SU-DHL-6 (cell line): ENCODE results near the gene POLR1D.

ENCODE experiments used
- H2AFZ ChIP-seq: fragments of 200-600 bp; sonication (generic); 2 replicates; pipeline ENCODE4 v1.6.1; 2014; ENCODE audit warnings: low read depth, mild to moderate bottlenecking, moderate library complexity, mixed read lengths, antibody characterized with exemption, low read length; ENCODE audit not compliant: severe bottlenecking
- H3F3A ChIP-seq: fragments of 200-600 bp; shearing (Covaris generic); 2 replicates; pipeline ENCODE4 v1.6.0; 2016; ENCODE audit warnings: antibody characterized with exemption, mild to moderate bottlenecking; ENCODE audit not compliant: insufficient read depth
- H3K27ac ChIP-seq: fragments of 200-600 bp; sonication (generic); 2 replicates; pipeline ENCODE4 v1.5.1; 2016; ENCODE audit warnings: low read depth, mild to moderate bottlenecking, low read length, moderate library complexity, mixed read lengths
- H3K27me3 ChIP-seq: fragments of 200-600 bp; sonication (generic), shearing (Covaris generic); 2 replicates; pipeline ENCODE4 v1.6.0; 2014; ENCODE audit warnings: mild to moderate bottlenecking, low read length
- H3K36me3 ChIP-seq: fragments of 200-600 bp; sonication (generic); 2 replicates; pipeline ENCODE4 v1.6.1; 2014; ENCODE audit warnings: mild to moderate bottlenecking, low read length, mixed read lengths
- H3K4me2 ChIP-seq: fragments of 300-600, 200-600 bp; shearing (Covaris generic), sonication (generic); 2 replicates; pipeline ENCODE4 v1.6.0; 2014; ENCODE audit warnings: low read length, low read depth, mild to moderate bottlenecking; ENCODE audit not compliant: poor library complexity, severe bottlenecking
- H3K4me3 ChIP-seq: fragments of 200-600 bp; sonication (generic); 2 replicates; pipeline ENCODE4 v1.5.1; 2014; ENCODE audit warnings: antibody characterized with exemption, low read length, mild to moderate bottlenecking, mixed read lengths; ENCODE audit not compliant: insufficient read depth, poor library complexity, severe bottlenecking
- H3K79me2 ChIP-seq: fragments of 200-600 bp; sonication (generic); 2 replicates; pipeline ENCODE4 v1.6.1; 2014; ENCODE audit warnings: mild to moderate bottlenecking, low read length, moderate library complexity; ENCODE audit not compliant: insufficient read depth
- H3K9ac ChIP-seq: fragments of 200-600 bp; sonication (generic); 2 replicates; pipeline ENCODE4 v1.7.0; 2014; ENCODE audit warnings: mild to moderate bottlenecking, low read length
- H3K9me2 ChIP-seq: fragments of 200-600 bp; sonication (generic); replicated peaks from 2 replicates; pipeline ENCODE4 v1.6.1; 2014; ENCODE audit warnings: low read length; ENCODE audit not compliant: insufficient read depth
- H3K9me3 ChIP-seq: fragments of 200-600 bp; sonication (generic); 2 replicates; pipeline ENCODE4 v1.6.1; 2014; ENCODE audit warnings: low read length, mixed read lengths; ENCODE audit not compliant: insufficient read depth
- H4K20me1 ChIP-seq: fragments of 200-600 bp; sonication (generic); 2 replicates; pipeline ENCODE4 v1.6.1; 2014; ENCODE audit warnings: low read depth, mild to moderate bottlenecking, antibody characterized with exemption, low read length, moderate library complexity, mixed read lengths
- EZH2phosphoT487 ChIP-seq: fragments of 200-600 bp; sonication (generic), shearing (Covaris generic); conservative IDR thresholded peaks from 2 replicates; pipeline ENCODE4 v1.6.1; 2018; ENCODE audit warnings: mild to moderate bottlenecking, antibody characterized with exemption, low read length, moderate library complexity, mixed read lengths
- TF ChIP-seq, protein P1 (sequence below): fragments of 200-600 bp; sonication (generic); IDR thresholded peaks from one replicate; pipeline ENCODE4 v1.5.1; 2017; ENCODE audit warnings: antibody characterized with exemption, mild to moderate bottlenecking, low read length, moderate library complexity; ENCODE audit not compliant: insufficient read depth, poor library complexity, severe bottlenecking

POLR1D gene

DNA sequence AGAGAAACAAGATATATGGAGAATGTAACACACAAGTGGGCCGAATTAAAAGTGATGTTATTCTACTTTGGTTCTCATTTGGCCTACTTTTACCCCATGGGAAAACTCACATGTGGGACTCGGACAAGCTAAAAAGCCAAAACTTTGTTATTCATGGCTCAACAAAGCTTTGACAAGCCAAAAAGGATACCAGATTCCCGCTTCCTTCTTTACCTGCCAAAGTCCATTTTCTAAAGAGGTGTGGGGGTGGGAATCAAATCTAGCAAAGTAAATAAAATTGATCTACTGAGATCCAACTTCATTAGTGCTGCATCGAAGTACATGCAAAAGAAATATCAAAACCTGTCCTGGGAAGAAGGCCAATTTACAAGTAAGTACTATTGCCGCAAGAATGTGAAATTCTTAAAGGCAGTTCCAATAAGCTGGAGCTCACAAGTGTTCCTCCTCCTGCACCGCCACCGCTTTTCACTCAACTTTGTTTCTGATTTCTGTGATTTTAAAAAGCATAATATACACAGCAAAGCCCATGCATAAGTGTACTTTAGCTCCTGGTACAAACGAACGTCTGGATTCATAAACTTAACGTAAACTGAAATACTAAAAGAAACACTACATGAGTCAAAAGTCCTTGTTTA, 2.5 kb upstream of the POLR1D start:
- Histone ChIP-seq H3K9me3 (no peaks in the 10 kb centered on the region), H4K20me1 (peaks cover 23% of the 10 kb centered on the region; the same call in 1 of the 2 replicates), H3F3A (peaks cover 6% of the 10 kb centered on the region), H2AFZ (peak overlapping the region; percentile 72), H3K36me3 (peaks cover 14% of the 10 kb centered on the region), H3K4me3 (peak overlapping the region; percentile 91), H3K9ac (peak overlapping the region; percentile 87), H3K4me2 (peak overlapping the region; percentile 92), H3K79me2 (peaks cover 64% of the 10 kb centered on the region), H3K27ac (no peak overlapping the region), H3K9me2 (no peaks in the 10 kb centered on the region), H3K27me3 (no peaks in the 10 kb centered on the region)
- TF ChIP-seq EZH2phosphoT487, result no peak
- TF ChIP-seq, protein P1, sequence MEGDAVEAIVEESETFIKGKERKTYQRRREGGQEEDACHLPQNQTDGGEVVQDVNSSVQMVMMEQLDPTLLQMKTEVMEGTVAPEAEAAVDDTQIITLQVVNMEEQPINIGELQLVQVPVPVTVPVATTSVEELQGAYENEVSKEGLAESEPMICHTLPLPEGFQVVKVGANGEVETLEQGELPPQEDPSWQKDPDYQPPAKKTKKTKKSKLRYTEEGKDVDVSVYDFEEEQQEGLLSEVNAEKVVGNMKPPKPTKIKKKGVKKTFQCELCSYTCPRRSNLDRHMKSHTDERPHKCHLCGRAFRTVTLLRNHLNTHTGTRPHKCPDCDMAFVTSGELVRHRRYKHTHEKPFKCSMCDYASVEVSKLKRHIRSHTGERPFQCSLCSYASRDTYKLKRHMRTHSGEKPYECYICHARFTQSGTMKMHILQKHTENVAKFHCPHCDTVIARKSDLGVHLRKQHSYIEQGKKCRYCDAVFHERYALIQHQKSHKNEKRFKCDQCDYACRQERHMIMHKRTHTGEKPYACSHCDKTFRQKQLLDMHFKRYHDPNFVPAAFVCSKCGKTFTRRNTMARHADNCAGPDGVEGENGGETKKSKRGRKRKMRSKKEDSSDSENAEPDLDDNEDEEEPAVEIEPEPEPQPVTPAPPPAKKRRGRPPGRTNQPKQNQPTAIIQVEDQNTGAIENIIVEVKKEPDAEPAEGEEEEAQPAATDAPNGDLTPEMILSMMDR, result no peak

DNA sequence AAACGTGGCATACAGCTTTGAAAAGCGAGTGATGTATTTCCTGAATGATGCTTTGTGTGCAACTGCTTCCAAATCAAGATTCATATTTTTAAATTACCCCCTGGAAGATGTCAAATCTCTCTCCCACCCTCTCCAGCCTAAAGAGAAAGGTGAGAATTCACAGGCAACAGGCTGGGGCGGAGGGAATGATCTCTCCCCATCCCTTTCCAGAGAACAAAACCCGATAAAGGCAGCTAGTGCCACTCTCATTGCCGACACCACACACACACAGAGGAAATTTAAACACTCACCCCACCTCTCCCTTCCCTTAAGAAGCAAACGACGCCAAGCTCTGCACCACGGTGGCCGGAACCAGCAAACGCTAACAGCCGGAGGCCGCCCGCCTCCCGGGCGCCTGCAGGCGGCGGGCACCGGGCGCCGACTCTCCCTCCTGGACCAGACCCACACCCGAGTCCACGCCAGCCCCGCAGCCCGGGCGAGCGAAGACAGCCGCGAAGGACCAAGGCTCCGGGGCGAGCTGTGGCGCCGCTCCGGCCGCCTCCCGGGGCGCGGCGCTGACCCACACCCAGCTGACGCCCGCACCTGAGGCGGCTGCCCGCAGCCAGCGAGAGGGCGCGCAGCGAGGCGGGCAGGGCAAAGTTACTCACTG, 1.8 kb upstream of the POLR1D start:
- peaks cover 6% of the 10 kb centered on the region for H3F3A ChIP-seq
- peak overlapping the region; percentile 87 for H3K9ac ChIP-seq
- H3K27me3 ChIP-seq, result no peaks in the 10 kb centered on the region
- H2AFZ ChIP-seq, result peak overlapping the region; percentile 72
- peaks cover 64% of the 10 kb centered on the region for H3K79me2 ChIP-seq
- peak overlapping the region; percentile 54 for H3K27ac ChIP-seq
- peaks cover 16% of the 10 kb centered on the region for H3K36me3 ChIP-seq
- TF ChIP-seq, protein P1, result no peak
- no peak for TF ChIP-seq EZH2phosphoT487
- H3K9me2 ChIP-seq, result no peaks in the 10 kb centered on the region
- peak overlapping the region; percentile 92 for H3K4me2 ChIP-seq
- peak overlapping the region; percentile 91 for H3K4me3 ChIP-seq
- H3K9me3 ChIP-seq, result no peaks in the 10 kb centered on the region
- peaks cover 23% of the 10 kb centered on the region; the same call in 1 of the 2 replicates for H4K20me1 ChIP-seq

DNA sequence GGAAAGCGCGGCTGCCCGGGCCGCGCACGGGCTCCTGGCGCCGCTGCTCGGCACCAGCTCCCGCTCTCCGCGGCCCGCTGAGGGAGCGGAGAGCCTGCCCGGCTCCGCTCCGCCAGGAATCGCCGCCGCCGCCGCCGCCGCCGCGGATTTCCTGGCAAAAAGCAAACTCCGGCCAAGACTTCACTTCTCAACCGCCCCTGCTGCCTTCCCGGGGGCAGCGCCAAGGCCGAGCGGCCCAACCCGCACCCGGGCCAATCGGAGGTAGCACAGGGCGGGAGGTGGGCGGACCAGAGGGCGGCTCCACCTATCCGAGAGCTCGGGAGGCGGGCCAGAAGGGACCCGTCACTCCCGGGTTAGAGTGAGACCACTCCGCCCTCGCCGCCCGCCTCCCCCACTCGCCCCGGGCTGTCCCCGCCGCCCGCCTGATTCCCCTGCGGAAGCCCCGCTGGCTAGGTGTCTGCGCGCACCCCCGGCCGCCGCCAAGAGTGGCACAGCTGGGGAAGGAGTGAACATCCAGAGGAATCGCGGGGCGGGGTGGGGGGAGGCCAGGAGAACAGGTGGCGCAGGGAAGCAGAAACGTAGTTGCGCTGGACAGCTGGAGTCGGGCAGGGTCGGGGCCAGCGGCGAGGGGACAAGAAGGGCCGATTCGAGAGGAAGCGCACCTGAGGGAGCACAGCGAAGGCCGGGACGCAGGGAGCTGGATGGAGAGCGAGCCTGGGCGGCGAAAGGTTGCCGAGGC, 1.1 kb upstream of the POLR1D start, which contains the start of gene LNX2:
Gene LNX2 (minus strand): TSS at position 153 of the 739 bp plus-strand sequence. CDS start 38,826 bp downstream, outside the sequence.
- Histone ChIP-seq H3K79me2 (peaks cover 64% of the 10 kb centered on the region), H3K9ac (peak within 1 kb of the TSS; percentile 87), H3K36me3 (peaks cover 16% of the 10 kb centered on the region), H3K27me3 (no peaks in the 10 kb centered on the region), H3F3A (peaks cover 6% of the 10 kb centered on the region), H3K4me3 (peak within 1 kb of the TSS; percentile 91), H3K4me2 (peak within 1 kb of the TSS; percentile 92), H3K9me2 (no peaks in the 10 kb centered on the region), H3K27ac (peak within 1 kb of the TSS; percentile 90), H2AFZ (peak within 1 kb of the TSS; percentile 72), H3K9me3 (no peaks in the 10 kb centered on the region), H4K20me1 (peaks cover 23% of the 10 kb centered on the region; the same call in 1 of the 2 replicates)
- TF ChIP-seq EZH2phosphoT487, result no peak
- TF ChIP-seq, protein P1, result no peak
